D721Med (cell line): ENCODE data around the gene FKBP11.

ENCODE experiments used
- DNase-seq: peaks from one replicate; pipeline ENCODE4 v3.0.0; 2011; ENCODE audit warnings: low spot score; ENCODE audit not compliant: insufficient read length
- FAIRE-seq: peaks from 2 replicates; lab custom pipeline; 2011; peaks lifted over from hg19 to GRCh38; lab: Jason Lieb, UNC
- TF ChIP-seq, protein P1 (sequence below): IDR thresholded peaks from 2 replicates; pipeline ENCODE4 v1.5.1; 2012; ENCODE audit warnings: mild to moderate bottlenecking, control low read depth; ENCODE audit not compliant: insufficient read depth; ENCODE audit errors: missing control alignments

Gene FKBP11

DNA sequence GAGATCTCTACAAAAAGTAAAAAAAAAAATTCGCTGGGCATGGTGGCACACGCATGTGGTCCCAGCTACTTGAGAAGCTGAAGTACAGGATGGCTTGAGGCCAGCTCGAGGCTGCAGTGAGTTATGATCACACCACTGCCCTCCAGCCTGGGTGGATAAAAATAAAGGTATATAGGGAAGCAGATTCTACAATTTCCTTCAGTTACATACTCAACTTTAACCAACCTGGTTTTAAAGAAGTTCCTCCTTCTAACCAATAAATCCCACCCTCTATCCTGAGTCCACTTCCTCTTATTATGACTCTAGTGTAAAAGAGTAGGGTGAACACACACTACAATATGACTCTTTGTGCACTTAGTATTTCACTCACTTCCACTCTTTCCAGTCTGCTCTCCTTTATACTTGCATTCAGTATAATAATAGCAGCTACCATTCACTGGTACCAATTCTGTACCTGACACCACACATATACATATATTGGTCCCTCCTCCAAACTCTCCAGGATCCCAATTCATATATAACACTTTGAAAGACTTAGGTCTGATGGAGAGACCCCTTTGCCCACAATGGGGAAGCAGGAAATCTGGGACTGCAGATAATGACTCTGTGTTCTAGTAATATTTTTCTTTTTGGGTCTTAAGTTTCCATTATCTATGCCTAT, 29.7 kb upstream of the FKBP11 start:
- FAIRE-seq, result no peak
- TF ChIP-seq, protein P1, sequence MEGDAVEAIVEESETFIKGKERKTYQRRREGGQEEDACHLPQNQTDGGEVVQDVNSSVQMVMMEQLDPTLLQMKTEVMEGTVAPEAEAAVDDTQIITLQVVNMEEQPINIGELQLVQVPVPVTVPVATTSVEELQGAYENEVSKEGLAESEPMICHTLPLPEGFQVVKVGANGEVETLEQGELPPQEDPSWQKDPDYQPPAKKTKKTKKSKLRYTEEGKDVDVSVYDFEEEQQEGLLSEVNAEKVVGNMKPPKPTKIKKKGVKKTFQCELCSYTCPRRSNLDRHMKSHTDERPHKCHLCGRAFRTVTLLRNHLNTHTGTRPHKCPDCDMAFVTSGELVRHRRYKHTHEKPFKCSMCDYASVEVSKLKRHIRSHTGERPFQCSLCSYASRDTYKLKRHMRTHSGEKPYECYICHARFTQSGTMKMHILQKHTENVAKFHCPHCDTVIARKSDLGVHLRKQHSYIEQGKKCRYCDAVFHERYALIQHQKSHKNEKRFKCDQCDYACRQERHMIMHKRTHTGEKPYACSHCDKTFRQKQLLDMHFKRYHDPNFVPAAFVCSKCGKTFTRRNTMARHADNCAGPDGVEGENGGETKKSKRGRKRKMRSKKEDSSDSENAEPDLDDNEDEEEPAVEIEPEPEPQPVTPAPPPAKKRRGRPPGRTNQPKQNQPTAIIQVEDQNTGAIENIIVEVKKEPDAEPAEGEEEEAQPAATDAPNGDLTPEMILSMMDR, result no peak

DNA sequence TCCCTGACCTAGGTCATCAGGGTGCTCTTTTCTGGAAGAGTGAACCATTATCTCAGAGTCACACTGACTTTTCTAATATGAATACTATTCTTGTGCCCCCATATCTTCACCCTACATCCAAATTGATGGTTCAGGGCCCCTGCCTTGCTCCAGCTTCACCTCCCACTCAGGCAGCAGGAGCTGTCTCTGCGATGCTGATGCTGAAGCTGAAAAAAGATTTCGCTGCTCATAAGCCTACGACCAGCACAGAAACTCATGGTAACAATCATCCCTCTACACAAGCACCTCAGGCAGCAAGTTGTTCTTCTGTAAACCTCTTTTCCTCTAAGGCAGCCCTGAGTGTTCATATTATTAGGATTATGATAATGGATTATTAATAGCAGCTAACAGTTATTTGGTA, 28.8 kb upstream of the FKBP11 start:
- DNase-seq, result no peak
- no peak for FAIRE-seq
- TF ChIP-seq, protein P1, result no peak

More for the DNA sequence above, 29.7 kb upstream of the FKBP11 start:
- DNase-seq, result no peak

DNA sequence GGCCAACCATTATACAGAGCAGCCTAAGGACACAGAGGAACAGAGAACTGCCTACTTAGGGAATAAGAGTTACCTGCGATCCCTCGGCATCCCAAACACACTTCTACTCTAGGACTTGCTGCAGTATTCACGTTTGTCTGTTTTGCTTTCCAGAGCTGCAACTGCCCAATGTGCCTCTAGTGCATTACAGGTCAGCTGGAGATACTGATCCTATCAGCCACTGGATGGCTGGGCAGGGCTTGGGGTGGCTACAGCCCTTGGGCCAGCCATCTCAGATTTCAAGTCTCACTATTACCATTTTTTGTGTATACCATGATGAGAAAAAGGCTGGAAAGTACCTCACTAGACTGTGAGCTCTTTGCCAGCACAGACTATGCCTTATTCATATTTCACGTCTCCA, 27.4 kb upstream of the FKBP11 start:
- no peak for FAIRE-seq
- TF ChIP-seq, protein P1, result no peak

DNA sequence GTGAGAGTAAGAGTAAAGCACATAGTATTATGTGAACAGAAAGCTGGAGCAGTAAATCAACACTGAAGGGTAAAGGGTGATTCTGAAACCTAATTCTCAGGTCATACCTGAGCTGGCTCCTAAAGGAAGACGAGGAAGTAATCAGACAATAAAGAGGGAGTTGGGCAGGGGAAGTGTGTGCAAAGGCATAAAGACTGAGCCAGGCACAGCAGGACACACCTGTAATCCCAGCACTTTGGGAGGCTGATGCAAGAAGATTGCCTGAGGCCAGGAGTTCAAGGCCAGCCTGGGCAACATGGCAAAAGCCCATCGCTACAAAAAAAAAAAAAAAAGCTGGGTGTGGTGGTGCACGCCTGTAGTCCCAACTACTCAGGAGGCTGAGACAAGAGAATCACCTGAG, 22.4 kb upstream of the FKBP11 start:
- TF ChIP-seq, protein P1, result no peak
- FAIRE-seq (no peak), DNase-seq (no peak)

More for the DNA sequence above, 27.4 kb upstream of the FKBP11 start:
- no peak for DNase-seq

DNA sequence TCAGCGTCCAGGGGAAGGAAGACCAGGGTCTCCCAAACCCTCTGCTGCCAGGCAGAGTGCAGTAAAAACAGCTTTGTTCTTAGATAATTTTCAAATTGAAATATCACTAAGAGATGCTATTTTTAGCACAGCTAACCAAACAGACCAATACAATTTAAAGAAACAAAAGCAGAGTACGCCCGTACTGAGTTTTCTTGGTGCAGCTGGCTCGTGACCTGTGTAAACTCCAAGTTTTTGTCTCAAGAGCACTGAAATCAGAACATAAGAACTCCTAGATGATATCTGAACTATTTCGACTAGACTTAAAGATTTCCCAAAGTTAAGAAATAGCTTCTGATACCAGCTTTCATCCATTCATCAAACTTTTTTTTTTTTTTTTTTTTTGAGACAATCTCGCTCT, 21.7 kb upstream of the FKBP11 start:
- FAIRE-seq, result no peak
- no peak for DNase-seq
- TF ChIP-seq, protein P1, result no peak

DNA sequence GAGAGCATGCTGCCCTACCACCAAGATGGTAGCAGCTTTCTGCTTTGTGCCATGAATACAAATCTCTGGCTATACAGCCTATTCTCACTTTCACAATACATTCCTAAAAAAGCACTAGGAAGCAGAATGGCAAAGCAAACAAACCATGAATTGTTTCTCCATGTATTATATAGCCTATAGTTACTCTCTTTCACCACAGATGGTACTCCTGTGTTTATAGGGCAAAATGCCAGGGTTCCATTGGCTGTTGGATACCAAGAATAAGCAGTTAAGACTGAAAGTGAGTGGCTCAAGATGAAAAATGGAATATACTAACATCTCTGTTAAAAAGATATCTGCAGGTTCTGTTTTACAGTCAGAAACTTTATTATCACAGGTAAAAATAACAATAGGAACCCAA, 20.9 kb upstream of the FKBP11 start:
- DNase-seq (no peak), FAIRE-seq (no peak)
- TF ChIP-seq, protein P1, result no peak

DNA sequence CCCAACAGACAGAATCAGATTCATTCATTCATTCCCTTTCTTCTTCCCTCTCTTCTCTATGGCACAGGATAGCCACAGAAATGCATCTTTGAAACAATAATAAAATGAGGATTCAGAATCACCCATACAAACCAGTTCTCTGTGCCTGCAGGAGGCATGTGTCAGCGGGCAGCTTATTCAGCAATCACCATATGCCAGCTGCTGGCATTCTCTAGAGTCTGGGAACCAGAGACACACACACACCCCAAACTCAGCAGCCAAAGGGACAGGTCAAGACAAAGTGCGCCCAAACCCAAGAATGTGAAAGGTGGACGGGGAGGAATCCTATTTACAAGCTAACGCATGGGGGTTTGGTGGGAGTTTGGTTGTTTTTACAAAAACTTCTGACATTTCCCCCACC, 17.9 kb upstream of the FKBP11 start:
- FAIRE-seq (no peak), DNase-seq (no peak)
- TF ChIP-seq, protein P1, result no peak
